Transverse colon (tissue), 4 donors: ENCODE measurements around the gene GNLY. TPM values are rescaled to one million over a fixed set of nuclear protein-coding genes. Genes with fewer than 3 reads are reported as not detected.

Experiments
- DNase-seq: peaks from one replicate; pipeline ENCODE4 v3.0.0-alpha.2; 2019
- H3K27ac ChIP-seq, 4 donors: fragments of 200-600 bp; sonication (generic); 2 replicates each; pipeline ENCODE4 v1.5.1; 2016 to 2018; ENCODE audit warnings: inconsistent platforms in 4 of 4
- H3K27me3 ChIP-seq: fragments of 200-600 bp; sonication (generic); 2 replicates; pipeline ENCODE4 v1.5.1; 2017; ENCODE audit warnings: inconsistent platforms
- H3K36me3 ChIP-seq, 4 donors: fragments of 200-600 bp; sonication (generic); 2 replicates each; pipeline ENCODE4 v1.5.1; 2017 to 2019; ENCODE audit warnings: inconsistent platforms in 4 of 4
- H3K4me1 ChIP-seq, 4 donors: fragments of 200-600 bp; sonication (generic); 2 replicates each; pipeline ENCODE4 v1.5.1; 2017 to 2020; ENCODE audit warnings: inconsistent platforms in 4 of 4
- H3K4me3 ChIP-seq, 4 donors: fragments of 200-600 bp; sonication (generic); 1 replicate in 1 of 4; 2 replicates in 3 of 4; pipeline versions ENCODE4 v1.5.1 to v1.6.1; 2017 to 2019; ENCODE audit warnings: inconsistent platforms in 4 of 4
- H3K9me3 ChIP-seq, 2 donors: fragments of 200-600 bp; sonication (generic); 2 replicates each; pipeline ENCODE4 v1.5.1; 2017 to 2019; ENCODE audit warnings: inconsistent platforms in 2 of 2
- CTCF ChIP-seq, 5 experiments: fragments of 200-600 bp in 3 of 5; fragments of 450-650 bp in 2 of 5; sonication (generic) in 3 of 5; IDR thresholded peaks; 1 replicate in 2 of 5; 2 replicates in 3 of 5; pipeline ENCODE4 v1.5.1; 2016 to 2017; ENCODE audit warnings: antibody characterized with exemption in 5 of 5, inconsistent platforms in 3 of 5, mild to moderate bottlenecking in 2 of 5, moderate library complexity in 1 of 5
- EP300 ChIP-seq: sonication (generic); formaldehyde crosslinking; IDR thresholded peaks from one replicate; pipeline ENCODE4 v1.6.1; 2017; ENCODE audit warnings: antibody characterized with exemption, low read depth
- POLR2A ChIP-seq: fragments of 450-650 bp; IDR thresholded peaks from one replicate; pipeline ENCODE4 v1.6.1; 2016; ENCODE audit warnings: antibody characterized with exemption, mild to moderate bottlenecking, moderate library complexity
- POLR2AphosphoS5 ChIP-seq, 3 donors: sonication (generic); formaldehyde crosslinking; IDR thresholded peaks; one replicate each; pipeline ENCODE4 v1.6.1; 2016; ENCODE audit warnings: antibody characterized with exemption in 3 of 3
- WGBS, 2 donors: methylation state at CpG; one replicate each; pipeline ENCODE4 v1.1.5; 2018; ENCODE audit warnings: low coverage in 1 of 2; 5-methylcytosine and 5-hydroxymethylcytosine counted together
- in situ Hi-C, 4 donors: fragments of 200-750 bp; cut with MboI; loops; one replicate each; pipeline versions ENCODE4 v1.15.0 to v1.15.1; 2017; ENCODE audit warnings: low sequenced_read_pairs in 3 of 4, low pct_ligation_motif_present in 1 of 4, low pct_unique_long_range_greater_than_20kb in 1 of 4
- intact Hi-C: fragments of 100-400 bp; cut with DNase I; formaldehyde crosslinking; loops from one replicate; pipeline ENCODE4 v1.15.1; 2023; ENCODE audit warnings: low total_unique reads
- total RNA-seq, 4 donors: library from RNA; depleted of rRNA; stranded (reverse); fragments of >200 nt; gene quantifications; one replicate each; pipeline ENCODE4 v1.1.0, GENCODE V29; 2016

GNLY gene
- total RNA-seq, 4 donors from 2014 or later, result 5.2 to 11.7 TPM; not detected in 2

- Histone ChIP-seq H3K9me3 (no peaks in the 10 kb centered on the region), H3K27me3 (no peaks in the 10 kb centered on the region), H3K4me3 (no peak overlapping the region), H3K27ac (peak overlapping the region in 3 of 4 donors; percentile 9 to 50 (median 18)), H3K4me1 (peaks cover 0 to 10% (median 2%) of the 10 kb centered on the region in 4 donors), H3K36me3 (no peaks in the 10 kb centered on the region)
- WGBS, 2 donors, result 54 to 73% methylated on average over 2 to 5 of the region's 5 CpGs
- TF ChIP-seq POLR2A (no peak), POLR2AphosphoS5 (IDR thresholded peaks at IDR 0.05) (peak; percentile 6 to 64 (median 55))
- in situ Hi-C loops (loop anchor here in 3 of 4 donors (5.0 kb wide), 2 partner anchors 72 to 77 kb away; no protein-coding TSS in a partner anchor), intact Hi-C loops (no loop called here)
- DNase-seq, result no peak
These were observed 40.9 kb downstream of the GNLY start for GRCh38 chr2:85734942-85735608.

DNA sequence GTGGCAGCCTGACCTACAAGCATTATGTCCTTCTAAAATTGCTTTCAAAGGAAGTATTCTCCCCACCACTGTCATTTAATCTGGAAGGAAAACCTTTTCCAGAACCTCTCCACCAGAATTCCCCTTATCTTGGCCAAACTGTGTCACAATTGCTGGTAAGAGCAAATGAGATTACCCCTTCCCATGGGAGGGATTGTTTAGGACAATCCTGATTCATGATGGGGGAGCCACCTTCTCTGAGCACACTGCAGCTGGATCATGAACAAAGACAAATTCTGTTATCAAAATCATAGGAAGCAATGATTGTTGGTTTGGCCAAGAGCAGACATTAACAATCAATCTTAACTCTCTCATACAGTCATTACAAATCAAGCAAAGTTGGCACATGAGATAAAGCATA lies 41.5 kb downstream of the GNLY start:
- Histone ChIP-seq H3K36me3 (no peaks in the 10 kb centered on the region), H3K27me3 (no peaks in the 10 kb centered on the region), H3K27ac (peak overlapping the region in 2 of 4 donors; percentile 9 to 50), H3K4me3 (no peak overlapping the region), H3K4me1 (peaks cover 0 to 10% (median 2%) of the 10 kb centered on the region in 4 donors), H3K9me3 (no peaks in the 10 kb centered on the region)
- intact Hi-C loops (no loop called here), in situ Hi-C loops (loop anchor here in 2 of 4 donors (5.0 kb wide), 2 partner anchors 72 to 77 kb away; no protein-coding TSS in a partner anchor)
- DNase-seq, result no peak
- no peak for TF ChIP-seq CTCF (IDR thresholded peaks at IDR 0.05)
- no peak for TF ChIP-seq POLR2A
- TF ChIP-seq EP300, result no peak
- TF ChIP-seq POLR2AphosphoS5 (IDR thresholded peaks at IDR 0.05), result no peak

DNA sequence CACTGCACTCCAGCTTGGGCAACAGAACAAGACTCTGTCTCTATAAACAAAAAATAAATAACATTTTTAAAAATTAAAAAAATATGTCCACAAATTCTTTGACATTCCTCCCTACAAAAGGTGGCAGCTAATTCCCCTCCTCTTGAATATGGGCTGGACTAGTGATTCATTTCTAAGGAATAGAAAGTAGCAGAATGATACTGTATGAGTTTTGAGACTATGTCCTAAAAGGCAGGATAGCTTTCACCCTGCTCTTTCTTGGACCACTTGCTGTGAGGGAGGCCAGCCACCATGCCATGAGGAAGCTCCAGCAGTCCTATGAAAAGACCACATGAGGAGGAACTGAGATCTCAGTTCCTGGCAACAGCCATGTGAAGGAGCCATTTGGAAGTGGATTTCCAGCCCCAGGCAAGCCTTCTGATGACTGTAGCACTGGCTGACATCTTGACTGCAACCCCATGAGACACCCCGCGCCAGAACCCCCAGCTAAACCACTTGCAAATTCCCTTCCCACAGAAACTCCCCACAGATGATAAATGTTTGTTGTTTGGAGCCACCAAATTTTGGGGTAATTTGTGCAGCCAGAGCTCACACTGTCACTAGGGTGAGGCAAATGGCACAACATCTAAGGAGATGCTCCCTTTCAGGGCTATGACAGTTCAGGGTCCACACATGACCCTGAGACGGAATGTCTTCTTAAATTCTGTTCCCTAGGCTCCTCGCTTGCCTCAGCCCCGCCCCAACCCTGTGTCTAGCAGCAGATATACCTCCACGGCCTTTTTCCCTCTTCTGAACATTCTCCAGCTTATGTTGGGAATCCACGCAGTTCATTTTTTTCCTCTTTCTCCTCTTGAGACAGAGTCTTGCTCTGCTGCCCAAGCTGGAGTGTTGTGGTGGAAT lies 42.5 kb downstream of the GNLY start:
- no peaks in the 10 kb centered on the region for H3K36me3 ChIP-seq
- intact Hi-C loops, result no loop called here
- H3K27ac ChIP-seq, result peak overlapping the region; percentile 57 to 82 (median 66)
- peaks cover 5 to 18% (median 9%) of the 10 kb centered on the region in 4 donors for H3K4me1 ChIP-seq
- 84 to 91% methylated on average over 4 to 7 of the region's 7 CpGs for WGBS, 2 donors
- no peaks in the 10 kb centered on the region for H3K9me3 ChIP-seq
- no peak for TF ChIP-seq CTCF (IDR thresholded peaks at IDR 0.05)
- no peak for TF ChIP-seq POLR2AphosphoS5 (IDR thresholded peaks at IDR 0.05)
- TF ChIP-seq EP300, result no peak
- no peak for TF ChIP-seq POLR2A
- no peak for DNase-seq
- H3K4me3 ChIP-seq, result no peak overlapping the region
- H3K27me3 ChIP-seq, result no peaks in the 10 kb centered on the region
- in situ Hi-C loops, result loop anchor here in 2 of 4 donors (5.0 kb wide), 2 partner anchors 71 to 76 kb away; no protein-coding TSS in a partner anchor

GRCh38 chr2:85737481-85737880 lies 43.3 kb downstream of the GNLY start:
- intact Hi-C loops, result no loop called here
- peak overlapping the region; percentile 57 to 82 (median 72) for H3K27ac ChIP-seq
- in situ Hi-C loops, result loop anchor here in 2 of 4 donors (5.0 kb wide), 2 partner anchors 70 to 75 kb away; no protein-coding TSS in a partner anchor

More at GRCh38 chr2:85737481-85737880, 43.3 kb downstream of the GNLY start:
- 71% methylated on average over 4 of the region's 4 CpGs; no CpG with 5 or more reads in 1 of the 2 donors for WGBS, 2 donors
- TF ChIP-seq POLR2AphosphoS5 (IDR thresholded peaks at IDR 0.05) (peak; percentile 68 to 81 (median 70)), POLR2A (no peak), CTCF (IDR thresholded peaks at IDR 0.05) (no peak), EP300 (no peak)
- Histone ChIP-seq H3K4me1 (peaks cover 9 to 25% (median 17%) of the 10 kb centered on the region in 4 donors), H3K27me3 (no peaks in the 10 kb centered on the region), H3K9me3 (no peaks in the 10 kb centered on the region), H3K36me3 (no peaks in the 10 kb centered on the region), H3K4me3 (no peak overlapping the region)
- DNase-seq, result peak; percentile 68
